Neuronal stem cell (in vitro differentiated cells): ENCODE data around the gene AGAP1.

Source experiments
- DNase-seq: peaks from one replicate; pipeline ENCODE4 v3.0.0-alpha.2; 2013; ENCODE audit warnings: low spot score
- H2AFZ ChIP-seq: one replicate; pipeline ENCODE4 v1.6.1; 2013; ENCODE audit warnings: mild to moderate bottlenecking, low read length, inconsistent platforms
- H2AK5ac ChIP-seq: 2 replicates; pipeline ENCODE4 v1.6.1; 2013; ENCODE audit warnings: low read depth, mild to moderate bottlenecking, inconsistent platforms, low read length, moderate library complexity, mixed read lengths
- H2BK120ac ChIP-seq: 2 replicates; pipeline ENCODE4 v1.6.1; 2013; ENCODE audit warnings: low read depth, mild to moderate bottlenecking, inconsistent platforms, low read length, moderate library complexity, mixed read lengths
- H2BK12ac ChIP-seq: one replicate; pipeline ENCODE4 v1.6.1; 2013; ENCODE audit warnings: low read length, inconsistent platforms
- H2BK15ac ChIP-seq: 2 replicates; pipeline ENCODE4 v1.6.1; 2013; ENCODE audit warnings: mild to moderate bottlenecking, low read length, inconsistent platforms, mixed read lengths
- H2BK5ac ChIP-seq: one replicate; pipeline ENCODE4 v1.6.1; 2013; ENCODE audit warnings: inconsistent platforms, mild to moderate bottlenecking, low read length, moderate library complexity
- H3K14ac ChIP-seq: one replicate; pipeline ENCODE4 v1.6.1; 2013; ENCODE audit warnings: low read length, inconsistent platforms
- H3K18ac ChIP-seq: 2 replicates; pipeline ENCODE4 v1.6.1; 2013; ENCODE audit warnings: low read length, inconsistent platforms
- H3K23ac ChIP-seq: 2 replicates; pipeline ENCODE4 v1.6.1; 2013; ENCODE audit warnings: low read depth, mild to moderate bottlenecking, mixed read lengths, low read length, inconsistent platforms; ENCODE audit not compliant: poor library complexity
- H3K27ac ChIP-seq: replicated peaks from 3 replicates; pipeline ENCODE4 v1.5.1; 2013; ENCODE audit warnings: low read length, inconsistent platforms
- H3K27me3 ChIP-seq, 3 experiments: 2 replicates each; pipeline ENCODE4 v1.6.1; 2013; ENCODE audit warnings: low read length in 3 of 3, mild to moderate bottlenecking in 2 of 3, inconsistent platforms in 1 of 3, low read depth in 1 of 3, mixed read lengths in 1 of 3, moderate library complexity in 1 of 3; ENCODE audit not compliant: control insufficient read depth in 3 of 3, insufficient read depth in 3 of 3
- H3K36me3 ChIP-seq, 2 donors: replicated peaks in 1 of 2; 2 replicates each; pipeline ENCODE4 v1.6.1; 2013; ENCODE audit warnings: low read length in 2 of 2; ENCODE audit not compliant: control insufficient read depth in 2 of 2, insufficient read depth in 2 of 2
- H3K4ac ChIP-seq: 2 replicates; pipeline ENCODE4 v1.6.1; 2013; ENCODE audit warnings: inconsistent platforms, mild to moderate bottlenecking, low read length, moderate library complexity
- H3K4me1 ChIP-seq, 2 donors: 1 replicate in 1 of 2; 2 replicates in 1 of 2; pipeline ENCODE4 v1.6.1; 2013; ENCODE audit warnings: low read length in 2 of 2, low read depth in 1 of 2; ENCODE audit not compliant: control insufficient read depth in 2 of 2, insufficient read depth in 1 of 2
- H3K4me2 ChIP-seq: one replicate; pipeline ENCODE4 v1.6.1; 2013; ENCODE audit warnings: mild to moderate bottlenecking, low read length, inconsistent platforms; ENCODE audit not compliant: insufficient read depth, poor library complexity, severe bottlenecking
- H3K4me3 ChIP-seq, 2 donors: 2 replicates each; pipeline ENCODE4 v1.5.1; 2013; ENCODE audit warnings: low read length in 2 of 2, mild to moderate bottlenecking in 2 of 2, inconsistent platforms in 1 of 2, moderate library complexity in 1 of 2
- H3K79me1 ChIP-seq: one replicate; pipeline ENCODE4 v1.6.1; 2013; ENCODE audit warnings: low read depth, mild to moderate bottlenecking, inconsistent platforms, low read length, moderate library complexity
- H3K9ac ChIP-seq: one replicate; pipeline ENCODE4 v1.6.1; 2013; ENCODE audit warnings: mild to moderate bottlenecking, low read depth, low read length, inconsistent platforms; ENCODE audit not compliant: poor library complexity
- H3K9me3 ChIP-seq, 2 donors: replicated peaks in 1 of 2; 2 replicates each; pipeline versions ENCODE3 to v1.6.1; 2013; ENCODE audit warnings: low read length in 2 of 2, mild to moderate bottlenecking in 2 of 2, inconsistent platforms in 1 of 2, low read depth in 1 of 2, mixed read lengths in 1 of 2, moderate library complexity in 1 of 2; ENCODE audit not compliant: control insufficient read depth in 2 of 2, insufficient read depth in 1 of 2
- H4K8ac ChIP-seq: one replicate; pipeline ENCODE4 v1.6.1; 2013; ENCODE audit warnings: low read depth, mild to moderate bottlenecking, inconsistent platforms, low read length, moderate library complexity
- H4K91ac ChIP-seq: one replicate; pipeline ENCODE4 v1.6.1; 2013; ENCODE audit warnings: low read length, low read depth, mild to moderate bottlenecking, inconsistent platforms; ENCODE audit not compliant: poor library complexity
- WGBS, 2 donors: extraction: QIAGEN DNeasy Blood & Tissue Kit; methylation state at CpG; one replicate each; pipeline ENCODE4 v1.1.7; 2013; ENCODE audit warnings: missing lambda C conversion rate in 2 of 2, mixed read lengths in 1 of 2; ENCODE audit not compliant: insufficient read length in 2 of 2, insufficient replicate concordance in 1 of 2; ENCODE audit errors: extremely low coverage in 2 of 2; 5-methylcytosine and 5-hydroxymethylcytosine counted together

AGAP1 gene

DNA sequence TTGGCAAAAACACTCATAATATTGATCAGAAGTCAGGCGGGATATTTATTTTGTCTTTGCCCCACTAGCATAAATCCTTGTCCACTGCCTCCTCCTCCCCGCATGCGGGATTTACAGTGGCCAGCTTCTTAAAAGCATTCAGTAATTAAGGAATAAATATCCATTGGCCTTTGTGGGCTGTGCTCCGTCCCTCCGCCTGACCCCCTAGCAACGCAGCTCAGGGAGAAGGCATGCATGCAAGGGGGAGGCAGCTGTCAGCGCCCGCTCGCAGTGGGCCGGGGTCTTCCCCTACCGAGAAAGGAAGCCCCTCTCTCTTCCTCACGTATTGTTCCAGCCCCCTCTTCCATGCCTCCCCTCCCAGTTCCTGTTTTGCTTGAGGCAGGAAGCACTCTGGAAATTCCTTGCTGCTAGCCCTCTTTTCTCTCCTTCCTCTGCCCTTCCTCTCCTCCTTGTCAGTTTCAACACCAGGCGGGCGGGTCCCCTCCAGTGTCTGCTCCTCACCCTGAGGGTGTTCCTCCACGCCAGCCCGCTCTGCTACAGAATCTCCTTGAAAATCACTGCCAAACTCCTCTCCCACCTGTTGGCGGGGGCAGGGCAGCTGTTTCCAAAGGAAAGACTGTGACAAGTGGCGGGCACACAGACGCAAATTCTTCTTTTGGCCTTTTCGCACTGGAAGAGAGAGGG, 614.2 kb downstream of the AGAP1 start:
- no peak overlapping the region for H4K91ac ChIP-seq
- no CpG with 5 or more reads among the region's 20 CpGs for whole genome bisulfite sequencing, 2 donors
- H3K9me3 ChIP-seq = no peaks in the 10 kb centered on the region
- no peak overlapping the region for H3K9ac ChIP-seq
- no peaks in the 10 kb centered on the region for H3K79me1 ChIP-seq
- no peak overlapping the region for H3K27ac ChIP-seq
- no peak overlapping the region for H4K8ac ChIP-seq
- no peak overlapping the region for H2AK5ac ChIP-seq
- no peak overlapping the region for H3K18ac ChIP-seq
- H2BK120ac ChIP-seq = no peak overlapping the region
- no peak overlapping the region for H2BK12ac ChIP-seq
- H2BK5ac ChIP-seq = no peak overlapping the region
- peaks cover 9 to 40% of the 10 kb centered on the region in 2 donors for H3K4me1 ChIP-seq
- H3K23ac ChIP-seq = no peak overlapping the region
- no peak overlapping the region for H2BK15ac ChIP-seq
- H3K4me3 ChIP-seq = no peak overlapping the region
- H3K4ac ChIP-seq = no peak overlapping the region
- no peaks in the 10 kb centered on the region for H3K36me3 ChIP-seq
- peaks cover 0 to 2% (median 0%) of the 10 kb centered on the region in 3 experiments for H3K27me3 ChIP-seq
- no peak overlapping the region for H3K14ac ChIP-seq
- no peak overlapping the region for H3K4me2 ChIP-seq
- DNase-seq = no peak
- H2AFZ ChIP-seq = peak overlapping the region; percentile 7

DNA sequence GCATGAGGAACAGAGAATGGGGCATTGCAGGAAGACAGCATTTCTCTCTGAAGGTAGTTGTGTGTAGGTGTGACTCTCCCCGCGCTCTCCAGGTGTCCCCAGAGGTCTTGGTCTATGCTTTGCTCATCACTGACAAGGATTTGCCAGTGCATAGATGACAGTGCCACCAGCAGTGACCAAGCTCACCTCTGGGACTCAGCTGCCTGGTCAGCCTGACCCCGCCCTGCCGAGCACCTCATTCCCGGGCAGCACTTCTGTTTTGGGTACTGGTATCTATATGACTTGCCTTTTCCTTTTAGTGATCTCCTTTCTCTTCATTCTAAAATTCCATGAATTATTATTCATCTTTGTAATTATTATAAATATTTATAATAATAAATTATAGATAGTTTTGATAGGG, 615.2 kb downstream of the AGAP1 start:
- Histone ChIP-seq H3K14ac (no peak overlapping the region), H4K91ac (no peak overlapping the region), H2AFZ (no peak overlapping the region), H3K9ac (peak overlapping the region; percentile 57), H3K23ac (no peak overlapping the region), H3K36me3 (no peaks in the 10 kb centered on the region), H2BK12ac (no peak overlapping the region), H2AK5ac (no peak overlapping the region), H3K27ac (no peak overlapping the region), H3K4me2 (no peak overlapping the region), H2BK15ac (no peak overlapping the region), H2BK5ac (no peak overlapping the region), H3K9me3 (no peaks in the 10 kb centered on the region), H4K8ac (no peak overlapping the region), H3K18ac (no peak overlapping the region), H3K79me1 (no peaks in the 10 kb centered on the region), H3K4me1 (peaks cover 9 to 40% of the 10 kb centered on the region in 2 donors), H2BK120ac (no peak overlapping the region), H3K4ac (no peak overlapping the region), H3K27me3 (peaks cover 0 to 2% (median 0%) of the 10 kb centered on the region in 3 experiments), H3K4me3 (no peak overlapping the region)
- DNase-seq = no peak
- WGBS, 2 donors = no CpG with 5 or more reads among the region's 5 CpGs

DNA sequence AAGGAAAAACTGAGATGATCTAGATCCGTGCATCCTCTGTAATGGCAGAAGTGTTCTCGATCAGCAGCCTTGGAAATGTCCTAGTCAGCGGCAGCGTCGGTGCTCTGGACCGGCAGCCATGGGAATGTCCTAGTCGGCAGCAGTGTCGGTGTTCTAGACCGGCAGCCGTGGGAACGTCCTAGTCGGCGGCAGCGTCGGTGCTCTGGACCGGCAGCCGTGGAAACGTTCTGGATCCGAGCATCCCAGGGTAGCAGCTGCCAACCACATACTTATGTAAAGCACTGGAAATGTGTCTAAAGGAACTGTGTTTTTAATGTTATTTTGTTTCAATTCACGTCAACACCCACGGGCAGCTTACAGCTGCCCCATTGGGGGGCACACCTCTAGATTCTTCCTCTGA, 615.6 kb downstream of the AGAP1 start:
- Histone ChIP-seq H2BK12ac (no peak overlapping the region), H4K8ac (no peak overlapping the region), H2BK15ac (no peak overlapping the region), H3K4ac (no peak overlapping the region), H3K4me1 (peaks cover 9 to 40% of the 10 kb centered on the region in 2 donors), H3K4me3 (no peak overlapping the region), H3K14ac (no peak overlapping the region), H3K79me1 (no peaks in the 10 kb centered on the region), H2AK5ac (no peak overlapping the region), H3K23ac (no peak overlapping the region), H2BK120ac (no peak overlapping the region), H4K91ac (no peak overlapping the region), H3K9me3 (no peaks in the 10 kb centered on the region), H3K27me3 (peaks cover 0 to 2% (median 0%) of the 10 kb centered on the region in 3 experiments), H2AFZ (no peak overlapping the region), H3K36me3 (no peaks in the 10 kb centered on the region), H3K4me2 (no peak overlapping the region), H2BK5ac (no peak overlapping the region), H3K18ac (no peak overlapping the region), H3K27ac (no peak overlapping the region), H3K9ac (no peak overlapping the region)
- no CpG with 5 or more reads among the region's 21 CpGs for WGBS, 2 donors
- DNase-seq = no peak

DNA sequence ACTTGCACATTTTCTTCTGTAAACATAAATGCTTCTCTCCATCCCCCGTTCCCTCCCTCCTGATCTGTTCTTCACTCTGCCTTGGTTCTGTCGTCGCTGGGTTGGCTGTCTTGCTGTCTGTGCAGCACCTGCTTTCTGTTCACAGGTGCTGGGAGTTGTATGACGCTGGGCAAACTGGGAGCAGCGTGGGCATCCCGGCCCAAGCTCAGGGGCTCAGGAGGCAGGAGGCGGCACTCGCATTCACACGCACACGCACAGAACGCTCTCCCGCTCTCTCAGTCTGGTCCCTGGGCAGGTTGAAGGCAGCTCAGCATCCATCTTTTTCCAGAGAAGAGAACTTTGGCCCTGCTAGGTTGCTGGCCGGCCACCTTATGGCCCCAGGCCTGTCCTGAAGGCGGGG, 618.6 kb downstream of the AGAP1 start:
- WGBS, 2 donors = no CpG with 5 or more reads among the region's 14 CpGs
- H3K27ac ChIP-seq = no peak overlapping the region
- H2AK5ac ChIP-seq = no peak overlapping the region
- H3K4me2 ChIP-seq = no peak overlapping the region
- H2AFZ ChIP-seq = no peak overlapping the region
- H3K9me3 ChIP-seq = no peaks in the 10 kb centered on the region
- no peak overlapping the region for H2BK15ac ChIP-seq
- no peak for DNase-seq
- no peak overlapping the region for H3K9ac ChIP-seq
- no peak overlapping the region for H3K14ac ChIP-seq
- H3K18ac ChIP-seq = no peak overlapping the region
- H4K91ac ChIP-seq = no peak overlapping the region
- H3K4me1 ChIP-seq = peaks cover 7 to 23% of the 10 kb centered on the region in 2 donors
- H3K27me3 ChIP-seq = peaks cover 0 to 7% (median 0%) of the 10 kb centered on the region in 3 experiments
- no peaks in the 10 kb centered on the region for H3K79me1 ChIP-seq
- H2BK120ac ChIP-seq = no peak overlapping the region
- no peak overlapping the region for H4K8ac ChIP-seq
- H3K4ac ChIP-seq = no peak overlapping the region
- H2BK12ac ChIP-seq = no peak overlapping the region
- no peaks in the 10 kb centered on the region for H3K36me3 ChIP-seq
- peak overlapping the region; percentile 17 for H3K23ac ChIP-seq
- no peak overlapping the region for H2BK5ac ChIP-seq
- H3K4me3 ChIP-seq = no peak overlapping the region
